ENCODE data around the gene NDUFA8.

NDUFA8 gene

DNA sequence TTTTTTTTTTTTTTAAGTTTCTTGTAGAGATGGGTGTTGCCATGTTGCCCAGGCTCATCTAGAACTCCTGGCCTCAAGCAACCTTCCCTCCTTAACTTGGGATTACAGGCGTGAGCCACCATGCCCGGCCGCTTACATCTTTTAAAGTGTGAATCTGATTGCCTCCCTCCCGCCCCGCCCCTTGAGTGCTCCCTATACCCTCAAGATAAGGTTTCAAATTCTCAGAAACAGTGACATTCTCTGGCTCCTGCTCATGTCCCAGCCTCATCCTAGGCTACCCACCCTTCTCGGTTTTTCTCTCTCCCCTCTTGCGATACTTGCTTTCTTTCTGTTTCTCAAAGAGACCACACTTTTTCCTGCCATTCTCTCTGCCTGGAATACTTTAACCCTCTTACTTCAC lies 12.6 kb upstream of the NDUFA8 start:
- DNase-seq: peak; percentile 55
- no peak for TF ChIP-seq GATA1 (IDR thresholded peaks at IDR 0.05; ENCODE audit: low read depth, low read length)
- TF ChIP-seq POLR2A (IDR thresholded peaks at IDR 0.05; ENCODE audit: low read length): no peak

DNA sequence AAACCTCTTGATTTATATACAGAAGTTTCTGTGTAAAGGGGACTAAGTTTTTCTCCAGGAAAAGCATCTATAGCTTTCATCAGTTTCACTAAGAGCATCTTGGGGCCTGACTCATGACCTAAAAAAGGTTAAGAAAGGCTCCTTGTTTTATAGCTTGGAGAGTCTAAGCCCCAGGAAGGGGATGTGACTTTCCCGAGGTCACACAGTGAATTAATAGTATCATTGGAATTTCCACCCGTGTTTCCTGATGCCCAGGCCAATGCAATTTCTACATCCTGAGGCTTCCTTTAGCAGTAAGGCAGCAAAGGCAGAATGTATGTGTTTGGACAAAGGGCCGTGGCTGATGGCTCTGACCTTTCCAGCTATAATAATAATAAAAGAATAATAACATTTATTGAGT lies 8.8 kb upstream of the NDUFA8 start:
- TF ChIP-seq POLR2A (IDR thresholded peaks at IDR 0.05; ENCODE audit: low read length): no peak
- no peak for TF ChIP-seq GATA1 (IDR thresholded peaks at IDR 0.05; ENCODE audit: low read depth, low read length)
- no peak for DNase-seq

DNA sequence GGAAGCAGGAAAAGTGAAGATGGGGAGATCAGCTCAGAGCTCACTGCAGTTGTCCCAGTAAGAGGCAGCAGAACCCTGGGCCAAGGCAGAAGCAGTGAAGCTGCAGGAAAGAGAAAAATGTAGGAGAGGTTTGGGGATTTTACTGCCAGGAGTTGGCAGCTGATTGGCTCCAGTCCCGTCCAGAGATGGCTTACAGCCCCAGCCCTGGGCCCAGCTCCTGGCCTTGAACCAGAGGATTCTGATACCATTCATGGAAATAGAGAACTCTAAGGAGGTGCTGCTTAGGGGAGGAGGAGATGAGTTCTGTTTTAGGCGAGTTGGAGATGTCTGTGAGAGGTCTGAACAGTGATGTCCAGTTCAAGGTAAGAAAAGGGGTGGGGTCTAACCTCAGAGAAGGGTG lies 4.7 kb upstream of the NDUFA8 start:
- no peak for DNase-seq
- no peak for TF ChIP-seq GATA1 (IDR thresholded peaks at IDR 0.05; ENCODE audit: low read depth, low read length)
- TF ChIP-seq POLR2A (IDR thresholded peaks at IDR 0.05; ENCODE audit: low read length): no peak

DNA sequence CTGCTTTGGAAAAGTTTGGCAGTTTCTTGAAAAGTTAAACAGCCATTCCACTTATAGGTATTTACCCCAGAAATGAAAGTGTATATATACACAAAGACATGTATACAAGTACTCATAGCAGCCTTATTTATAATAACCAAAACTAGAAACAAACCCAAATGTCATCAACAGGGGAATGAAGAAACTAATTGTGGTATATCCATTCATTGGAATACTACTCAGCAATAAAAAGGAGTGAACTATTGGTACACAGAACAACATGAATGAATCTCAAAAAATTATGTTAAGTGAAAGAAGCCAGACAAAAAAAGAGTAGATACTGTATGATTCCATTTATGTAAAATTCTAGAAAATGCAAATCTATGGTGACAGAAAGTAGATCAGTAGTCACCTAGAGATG lies 2.8 kb upstream of the NDUFA8 start:
- TF ChIP-seq GATA1 (IDR thresholded peaks at IDR 0.05; ENCODE audit: low read depth, low read length) (no peak), POLR2A (IDR thresholded peaks at IDR 0.05; ENCODE audit: low read length) (no peak)
- DNase-seq: no peak

DNA sequence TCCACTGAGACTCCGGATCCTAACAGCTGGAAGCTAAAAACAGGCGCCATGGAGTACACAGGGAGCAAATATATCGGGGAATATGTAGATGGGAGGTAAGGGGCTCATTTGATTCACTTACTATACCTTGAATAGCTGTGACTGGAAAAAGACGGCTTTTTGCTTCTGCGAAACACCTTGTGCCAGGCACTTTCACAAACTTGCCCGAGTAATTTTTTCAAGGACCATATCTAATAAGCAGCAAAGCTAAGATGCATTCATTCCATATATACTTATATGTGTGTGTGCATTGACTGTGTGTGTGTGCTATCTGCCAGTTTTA lies 307 bp upstream of the NDUFA8 start:
- TF ChIP-seq GATA1 (IDR thresholded peaks at IDR 0.05; ENCODE audit: low read depth, low read length) (no peak), POLR2A (IDR thresholded peaks at IDR 0.05; ENCODE audit: low read length) (peak; percentile 4)
- no peak for DNase-seq

DNA sequence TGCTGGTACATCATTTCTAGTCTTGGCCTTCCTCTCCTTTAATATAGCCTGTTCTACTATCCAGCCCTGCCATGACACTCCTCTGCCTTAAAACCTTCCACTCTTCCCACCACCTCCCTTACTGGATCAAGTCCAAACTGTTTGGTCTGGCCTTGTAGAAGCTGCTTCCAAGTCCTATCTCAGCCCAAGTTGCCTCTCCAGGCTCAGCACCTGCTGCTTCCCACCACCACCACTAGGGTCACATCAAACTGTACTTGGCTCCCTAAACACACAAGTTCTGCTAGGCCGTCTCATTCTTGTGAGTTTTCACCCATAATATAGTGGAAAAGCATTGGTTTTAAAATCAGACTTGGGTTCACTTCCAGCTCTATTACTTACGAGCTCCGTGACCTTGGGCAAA lies 1.4 kb downstream of the NDUFA8 start:
- peak; percentile 82 to 85 for DNase-seq

DNA sequence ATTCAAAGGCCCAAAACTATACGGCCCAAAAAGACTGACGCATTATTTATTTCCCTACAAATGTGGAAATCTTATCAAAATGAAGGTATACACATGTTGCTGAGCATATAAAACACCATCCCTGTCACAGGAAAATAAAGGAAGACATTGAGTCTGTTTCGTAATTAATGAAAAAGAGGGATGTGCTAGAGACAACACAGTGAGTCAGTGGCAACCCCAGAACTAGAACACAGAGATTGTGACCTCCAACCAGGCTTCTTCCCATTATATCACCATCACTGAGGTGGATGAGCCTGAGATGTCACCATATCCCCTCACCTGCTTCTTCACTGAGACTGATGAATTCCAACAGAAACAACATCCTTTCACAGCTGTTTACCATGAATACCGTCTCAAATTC lies 3.8 kb downstream of the NDUFA8 start:
- TF ChIP-seq POLR2A (IDR thresholded peaks at IDR 0.05; ENCODE audit: low read length) (no peak), GATA1 (IDR thresholded peaks at IDR 0.05; ENCODE audit: low read depth, low read length) (no peak)
- DNase-seq: no peak

More for the DNA sequence above, 1.4 kb downstream of the NDUFA8 start:
- TF ChIP-seq POLR2A (IDR thresholded peaks at IDR 0.05; ENCODE audit: low read length) (no peak), GATA1 (IDR thresholded peaks at IDR 0.05; ENCODE audit: low read depth, low read length) (no peak)

DNA sequence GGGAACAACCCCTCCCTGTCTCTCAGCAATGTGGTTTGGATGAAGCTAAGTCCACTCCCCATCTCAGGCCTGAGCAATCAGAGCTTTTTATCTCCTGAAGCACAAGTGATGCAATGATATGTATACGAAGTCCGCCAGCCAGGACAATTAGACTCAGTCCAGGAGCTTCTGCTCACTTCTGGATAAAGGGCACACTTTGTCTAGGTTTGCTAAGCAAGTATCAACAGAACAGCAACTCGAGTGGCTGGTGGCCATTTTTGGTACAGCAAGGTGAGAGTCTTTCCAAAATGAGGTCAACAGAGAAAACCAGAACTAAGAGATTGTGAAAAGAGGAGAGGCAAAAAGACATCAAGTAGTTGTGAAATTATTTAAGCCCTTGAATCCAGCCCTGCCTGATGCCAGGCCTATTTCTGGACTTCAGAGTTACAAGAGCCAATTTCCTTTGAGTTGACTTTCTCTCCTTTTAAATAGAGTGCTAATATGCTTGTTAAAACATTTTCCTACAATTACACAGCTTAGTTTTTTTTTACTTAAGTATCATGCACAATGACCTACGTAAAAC lies 8.2 kb downstream of the NDUFA8 start:
- TF ChIP-seq POLR2A (IDR thresholded peaks at IDR 0.05; ENCODE audit: low read length): no peak
- TF ChIP-seq GATA1 (IDR thresholded peaks at IDR 0.05; ENCODE audit: low read depth, low read length): no peak
- DNase-seq: no peak

DNA sequence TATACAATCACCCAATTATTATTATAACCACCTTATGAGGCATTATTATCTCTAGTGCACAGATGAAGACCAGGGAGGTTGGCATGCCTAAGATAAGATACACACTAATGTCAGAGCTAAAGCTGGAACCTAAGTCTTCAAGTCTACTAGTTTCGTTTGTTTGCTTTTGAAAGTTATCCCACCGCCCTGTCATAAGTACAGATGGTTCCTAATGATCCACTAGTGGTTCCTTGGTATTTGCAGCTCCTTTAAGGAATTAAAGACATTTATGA lies 14.1 kb downstream of the NDUFA8 start:
- DNase-seq: peak; percentile 88 to 91

DNA sequence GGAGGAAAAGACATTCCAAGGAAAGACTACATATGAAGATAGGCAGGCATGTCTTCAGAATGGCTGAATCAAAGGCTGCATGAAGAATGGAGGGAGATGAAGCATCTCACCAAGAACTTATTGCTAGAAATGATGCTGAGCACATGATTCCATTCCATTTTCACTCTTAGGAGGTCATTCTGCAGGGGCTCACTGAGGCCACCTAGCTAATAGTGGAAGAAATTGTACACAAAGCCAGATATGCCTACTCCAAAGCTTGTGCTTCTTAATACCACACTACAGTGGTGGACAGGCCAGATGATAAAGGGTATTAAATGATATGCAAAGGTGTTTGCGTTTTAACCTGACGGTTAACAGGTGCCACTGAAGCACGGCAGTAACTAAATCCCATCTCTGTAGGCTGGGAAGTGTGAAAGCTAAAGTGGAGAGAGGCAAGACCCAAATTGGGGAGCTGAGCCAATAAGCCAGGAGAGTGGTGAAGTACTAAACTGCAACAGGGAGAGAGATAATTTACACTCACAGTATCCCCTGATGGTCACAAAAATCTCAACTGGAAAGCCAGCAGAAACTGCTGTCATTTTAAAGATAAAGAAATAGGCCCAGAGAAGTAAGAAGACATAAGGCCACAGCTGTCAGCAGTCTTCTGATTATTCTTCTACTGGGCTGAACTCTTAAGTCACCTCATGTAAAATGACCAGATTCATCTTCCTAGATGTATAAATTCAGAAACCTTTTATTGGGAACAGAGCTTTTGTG lies 14.6 kb downstream of the NDUFA8 start:
- DNase-seq: peak; percentile 88 to 91
- no peak for TF ChIP-seq GATA1 (IDR thresholded peaks at IDR 0.05; ENCODE audit: low read depth, low read length)
- TF ChIP-seq POLR2A (IDR thresholded peaks at IDR 0.05; ENCODE audit: low read length): no peak

More for the DNA sequence above, 14.1 kb downstream of the NDUFA8 start:
- TF ChIP-seq POLR2A (IDR thresholded peaks at IDR 0.05; ENCODE audit: low read length) (no peak), GATA1 (IDR thresholded peaks at IDR 0.05; ENCODE audit: low read depth, low read length) (no peak)

DNA sequence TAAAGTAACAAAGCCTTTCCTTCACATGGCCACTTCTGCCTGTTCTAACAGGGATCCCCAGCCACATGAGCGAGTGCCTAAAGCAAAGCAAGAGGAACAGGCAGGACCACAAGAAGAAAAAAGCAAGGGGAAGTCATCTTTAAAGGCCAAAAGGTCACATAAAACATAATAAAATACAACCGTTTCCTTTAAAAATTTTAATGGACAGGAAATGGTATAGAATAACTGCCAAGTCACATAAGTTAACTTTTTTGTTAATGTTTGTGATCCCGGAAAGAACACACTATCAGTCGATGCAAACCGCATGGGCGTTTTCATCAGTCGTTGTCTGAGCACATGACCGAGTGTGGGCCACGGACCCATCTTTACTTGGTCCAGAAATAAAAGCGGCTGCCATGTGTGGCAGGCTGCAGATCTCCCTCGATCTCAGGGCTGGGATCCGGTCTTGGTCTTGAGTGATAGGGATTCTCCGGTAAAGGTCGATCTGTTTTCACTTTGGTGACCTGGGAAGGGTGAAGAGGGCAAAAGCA lies 15.6 kb downstream of the NDUFA8 start:
- no peak for TF ChIP-seq POLR2A (IDR thresholded peaks at IDR 0.05; ENCODE audit: low read length)
- TF ChIP-seq GATA1 (IDR thresholded peaks at IDR 0.05; ENCODE audit: low read depth, low read length): no peak
- peak; percentile 48 to 50 for DNase-seq

DNA sequence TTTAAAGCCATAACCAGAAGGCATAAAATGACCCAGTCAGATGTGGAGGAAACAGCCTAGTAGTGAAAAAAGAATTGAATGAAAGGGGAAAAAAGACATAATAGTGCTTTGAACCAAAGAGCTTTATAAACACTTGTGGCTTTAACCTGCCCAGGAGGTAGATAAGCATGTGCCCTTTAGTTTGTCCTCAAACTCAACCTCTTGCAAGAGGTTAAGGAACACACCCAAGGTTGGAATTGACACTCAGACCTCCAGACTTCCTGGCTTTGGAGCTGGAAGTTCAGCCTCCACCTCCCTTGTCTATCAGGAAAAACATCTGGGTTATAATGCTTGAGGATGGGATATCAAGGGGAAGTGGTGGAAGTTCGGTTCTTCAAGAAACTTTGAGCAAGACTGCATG lies 16.3 kb downstream of the NDUFA8 start:
- TF ChIP-seq GATA1 (IDR thresholded peaks at IDR 0.05; ENCODE audit: low read depth, low read length): no peak
- TF ChIP-seq POLR2A (IDR thresholded peaks at IDR 0.05; ENCODE audit: low read length): no peak
- peak in 1 of 2 experiments; percentile 15 for DNase-seq

DNA sequence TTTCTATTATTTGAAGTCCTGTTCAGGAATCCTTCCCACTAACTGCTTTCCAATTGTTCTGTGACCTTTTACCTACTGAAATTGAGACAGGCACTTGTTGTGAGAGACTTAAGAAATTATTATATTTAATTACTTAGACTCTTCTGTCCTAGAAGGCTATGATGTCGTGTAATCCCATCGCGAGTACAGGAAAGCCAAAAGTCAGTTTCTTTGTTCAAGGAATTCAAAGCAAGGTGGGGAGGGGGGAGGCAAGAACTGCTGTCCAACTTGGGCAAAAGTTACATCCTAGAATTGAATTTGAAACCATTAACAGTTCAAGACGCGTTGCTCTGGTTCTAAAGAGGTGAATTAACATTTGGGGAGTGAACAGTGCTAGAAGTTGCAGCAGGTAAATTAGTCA lies 17.9 kb downstream of the NDUFA8 start:
- DNase-seq: no peak
- TF ChIP-seq GATA1 (IDR thresholded peaks at IDR 0.05; ENCODE audit: low read depth, low read length) (no peak), POLR2A (IDR thresholded peaks at IDR 0.05; ENCODE audit: low read length) (no peak)

DNA sequence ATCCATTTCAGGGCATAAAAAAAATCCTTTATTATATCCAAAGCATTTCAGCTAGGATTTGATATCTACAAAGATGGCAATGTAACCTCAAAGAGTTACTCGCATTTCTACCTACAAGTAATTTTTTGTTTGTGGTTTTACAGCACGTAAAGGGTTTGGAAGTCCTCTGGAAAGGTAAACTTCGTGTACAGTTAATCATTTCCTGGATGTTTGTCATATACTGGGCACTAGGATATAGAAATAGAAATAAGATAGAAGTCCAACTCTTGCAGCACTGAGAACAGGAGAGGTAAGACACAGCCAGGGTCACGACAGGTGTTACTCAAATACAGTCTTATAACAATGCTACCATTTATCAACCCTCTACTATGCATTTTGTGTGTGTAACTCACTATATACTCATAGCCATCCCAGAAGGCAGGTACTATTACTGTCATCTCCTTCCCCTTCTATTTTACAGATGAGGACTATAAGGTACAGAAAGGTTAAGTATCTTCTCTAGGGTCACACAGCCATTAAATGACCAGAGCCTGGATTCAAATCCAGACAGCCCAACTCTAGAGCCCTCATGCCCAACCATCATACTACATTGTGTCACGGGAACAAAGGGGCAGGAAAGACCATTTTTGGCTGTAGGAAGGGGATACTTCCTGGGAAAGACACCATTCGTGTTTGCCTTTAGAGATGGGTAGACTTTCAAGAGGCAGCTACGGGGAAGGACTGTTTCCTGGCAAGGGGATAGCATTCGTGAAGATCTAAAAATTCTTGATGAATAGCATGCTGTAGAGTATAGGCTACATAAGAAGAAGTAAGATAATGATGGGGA lies 19.0 kb downstream of the NDUFA8 start:
- TF ChIP-seq POLR2A (IDR thresholded peaks at IDR 0.05; ENCODE audit: low read length) (no peak), GATA1 (IDR thresholded peaks at IDR 0.05; ENCODE audit: low read depth, low read length) (no peak)
- DNase-seq: no peak
